ENCODE measurements around the gene ZSWIM5. TPM values are rescaled to one million over a fixed set of nuclear protein-coding genes. Genes with fewer than 3 reads are reported as not detected.

The ZSWIM5 gene
- total and polyA plus RNA-seq, 11 donors: 0.19 to 1.7 (median 0.81) TPM

GRCh38 chr1:45051005-45051772, 155.2 kb downstream of the ZSWIM5 start:
- TF ChIP-seq CTCF (IDR thresholded peaks at IDR 0.05) (no peak), POLR2A (IDR thresholded peaks at IDR 0.05) (no peak)
- no peaks in the 10 kb centered on the region for H3K27me3 ChIP-seq
- peaks cover 0 to 11% (median 0%) of the 10 kb centered on the region in 12 donors for H3K4me1 ChIP-seq
- intact Hi-C loops (cut with DNase I): no loop called here
- ATAC-seq: no peak
- H3K9me3 ChIP-seq: no peaks in the 10 kb centered on the region
- WGBS, 4 donors: 68 to 75% (median 68%) methylated on average over 2 of the region's 2 CpGs
- H3K36me3 ChIP-seq: no peaks in the 10 kb centered on the region
- peak overlapping the region in 1 of 12 donors; percentile 19 for H3K4me3 ChIP-seq
- peak overlapping the region in 1 of 12 donors; percentile 64 for H3K27ac ChIP-seq
- DNase-seq: no peak

- ATAC-seq (no peak), DNase-seq (no peak)
- Histone ChIP-seq H3K4me1 (peaks cover 0 to 11% (median 0%) of the 10 kb centered on the region in 12 donors), H3K9me3 (no peaks in the 10 kb centered on the region), H3K4me3 (no peak overlapping the region), H3K27me3 (no peaks in the 10 kb centered on the region), H3K36me3 (peaks cover 0 to 17% (median 0%) of the 10 kb centered on the region in 9 donors), H3K27ac (no peak overlapping the region)
- WGBS, 4 donors: 92 to 97% (median 94%) methylated on average over 5 of the region's 5 CpGs
- TF ChIP-seq CTCF (IDR thresholded peaks at IDR 0.05): no peak
- no peak for TF ChIP-seq POLR2A (IDR thresholded peaks at IDR 0.05)
- intact Hi-C loops (cut with DNase I): no loop called here
Observed at GRCh38 chr1:45047032-45047431, 159.4 kb downstream of the ZSWIM5 start.

- TF ChIP-seq POLR2A (IDR thresholded peaks at IDR 0.05): no peak
- no peak for TF ChIP-seq CTCF (IDR thresholded peaks at IDR 0.05)
- Histone ChIP-seq H3K36me3 (peaks cover 0 to 17% (median 0%) of the 10 kb centered on the region in 9 donors), H3K27me3 (no peaks in the 10 kb centered on the region), H3K9me3 (no peaks in the 10 kb centered on the region), H3K4me3 (no peak overlapping the region), H3K4me1 (no peaks in the 10 kb centered on the region), H3K27ac (no peak overlapping the region)
- WGBS, 4 donors: 78 to 90% (median 88%) methylated on average over 1 of the region's 1 CpG
- intact Hi-C loops (cut with DNase I): no loop called here
- DNase-seq: no peak
- ATAC-seq: no peak
Observed at GRCh38 chr1:45044916-45045315, 161.5 kb downstream of the ZSWIM5 start.

- no peak overlapping the region for H3K27ac ChIP-seq
- no peak overlapping the region for H3K4me3 ChIP-seq
- 78 to 83% (median 82%) methylated on average over 5 of the region's 5 CpGs for WGBS, 4 donors
- no peaks in the 10 kb centered on the region for H3K4me1 ChIP-seq
- TF ChIP-seq CTCF (IDR thresholded peaks at IDR 0.05) (no peak), POLR2A (IDR thresholded peaks at IDR 0.05) (no peak)
- no peak for ATAC-seq
- intact Hi-C loops (cut with DNase I): no loop called here
- no peaks in the 10 kb centered on the region for H3K27me3 ChIP-seq
- no peak for DNase-seq
- peaks cover 0 to 17% (median 0%) of the 10 kb centered on the region in 9 donors for H3K36me3 ChIP-seq
- H3K9me3 ChIP-seq: no peaks in the 10 kb centered on the region
Observed at GRCh38 chr1:45043094-45043493, 163.3 kb downstream of the ZSWIM5 start.
